Fibroblast of villous mesenchyme (primary cell): ENCODE results near the gene TICAM2. TPM values are rescaled to one million over a fixed set of nuclear protein-coding genes. Genes with fewer than 3 reads are reported as not detected.

Experiments used
- DNase-seq: peaks from one replicate; pipeline ENCODE4 v3.0.0-alpha.2; 2010; ENCODE audit warnings: low read depth
- H3K4me3 ChIP-seq: 2 replicates; pipeline ENCODE4 v1.5.1; 2011; ENCODE audit warnings: low read depth, mild to moderate bottlenecking, low read length
- total RNA-seq: library from RNA; depleted of rRNA; stranded (reverse); fragments of >200 nt; gene quantifications from 2 replicates; pipeline ENCODE4 v1.2.3, GENCODE V29; 2012
- TF ChIP-seq, protein P1 (sequence below): IDR thresholded peaks from 2 replicates; pipeline ENCODE4 v1.5.1; 2012; ENCODE audit warnings: low read depth, mild to moderate bottlenecking, low read length; ENCODE audit not compliant: insufficient read depth

Gene TICAM2
- total RNA-seq, 1 donor: 6.9 TPM

DNA sequence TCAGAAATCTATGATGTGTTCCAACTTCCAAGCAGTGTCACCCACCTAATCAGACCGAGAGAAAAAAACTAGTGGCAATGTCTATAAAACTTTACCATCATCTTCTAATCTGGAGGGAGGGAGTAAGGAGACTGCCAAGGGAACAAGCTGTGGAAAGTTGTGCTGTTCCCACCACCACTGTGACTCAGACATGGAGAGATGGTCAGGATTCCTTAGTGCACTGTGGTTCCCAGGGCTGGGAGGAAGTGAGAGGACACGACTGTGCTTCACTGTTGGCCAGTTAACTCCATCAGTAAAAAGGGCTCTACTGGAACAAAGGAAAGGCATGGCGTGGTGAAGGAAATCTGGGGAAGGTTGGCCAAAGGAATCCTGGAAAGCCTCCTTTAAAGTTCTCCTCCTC, 18.8 kb downstream of the TICAM2 start:
- TF ChIP-seq, protein P1, sequence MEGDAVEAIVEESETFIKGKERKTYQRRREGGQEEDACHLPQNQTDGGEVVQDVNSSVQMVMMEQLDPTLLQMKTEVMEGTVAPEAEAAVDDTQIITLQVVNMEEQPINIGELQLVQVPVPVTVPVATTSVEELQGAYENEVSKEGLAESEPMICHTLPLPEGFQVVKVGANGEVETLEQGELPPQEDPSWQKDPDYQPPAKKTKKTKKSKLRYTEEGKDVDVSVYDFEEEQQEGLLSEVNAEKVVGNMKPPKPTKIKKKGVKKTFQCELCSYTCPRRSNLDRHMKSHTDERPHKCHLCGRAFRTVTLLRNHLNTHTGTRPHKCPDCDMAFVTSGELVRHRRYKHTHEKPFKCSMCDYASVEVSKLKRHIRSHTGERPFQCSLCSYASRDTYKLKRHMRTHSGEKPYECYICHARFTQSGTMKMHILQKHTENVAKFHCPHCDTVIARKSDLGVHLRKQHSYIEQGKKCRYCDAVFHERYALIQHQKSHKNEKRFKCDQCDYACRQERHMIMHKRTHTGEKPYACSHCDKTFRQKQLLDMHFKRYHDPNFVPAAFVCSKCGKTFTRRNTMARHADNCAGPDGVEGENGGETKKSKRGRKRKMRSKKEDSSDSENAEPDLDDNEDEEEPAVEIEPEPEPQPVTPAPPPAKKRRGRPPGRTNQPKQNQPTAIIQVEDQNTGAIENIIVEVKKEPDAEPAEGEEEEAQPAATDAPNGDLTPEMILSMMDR: no peak
- DNase-seq: peak; percentile 83
- H3K4me3 ChIP-seq: no peak overlapping the region

DNA sequence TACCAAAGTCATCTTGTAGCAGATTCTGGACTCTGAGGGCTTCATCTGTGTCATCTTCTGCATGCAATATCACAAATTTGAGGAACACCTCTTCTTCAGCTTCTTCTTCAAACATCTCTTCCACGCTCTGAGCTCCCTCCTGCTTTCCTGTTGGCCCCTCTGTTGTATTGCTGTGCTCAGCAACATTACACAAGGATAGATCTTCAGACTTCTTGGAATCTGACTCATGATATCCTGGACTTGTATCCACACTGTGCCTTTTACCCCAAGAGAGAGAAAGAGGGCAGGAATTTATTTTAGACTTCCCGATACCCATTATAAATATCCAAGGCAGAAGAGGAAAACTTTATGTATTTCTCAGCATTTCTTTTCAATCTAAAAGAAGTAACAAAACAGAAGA, 21.3 kb downstream of the TICAM2 start:
- TF ChIP-seq, protein P1: no peak
- DNase-seq: no peak
- no peak overlapping the region for H3K4me3 ChIP-seq

DNA sequence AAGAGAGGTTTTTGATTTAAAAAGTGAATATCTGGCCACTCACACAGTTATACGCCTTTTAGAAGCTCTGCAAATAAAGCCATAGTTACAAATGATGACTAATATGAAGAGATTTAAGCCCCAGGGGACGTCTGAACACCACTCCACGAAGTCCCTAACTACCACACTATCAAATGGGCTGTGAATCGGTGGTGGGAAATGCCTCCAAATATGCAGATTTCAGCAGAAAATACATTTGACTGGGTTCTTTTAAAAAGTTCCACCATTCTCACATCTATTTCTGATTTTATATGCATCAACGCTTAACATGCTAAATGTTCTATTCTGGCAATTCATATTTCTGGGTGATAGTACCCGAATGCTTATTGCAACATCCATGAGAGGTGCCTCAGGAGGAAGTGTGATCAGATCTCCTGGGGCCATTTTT, 22.5 kb downstream of the TICAM2 start:
- no peak for DNase-seq
- TF ChIP-seq, protein P1: no peak
- H3K4me3 ChIP-seq: no peak overlapping the region

DNA sequence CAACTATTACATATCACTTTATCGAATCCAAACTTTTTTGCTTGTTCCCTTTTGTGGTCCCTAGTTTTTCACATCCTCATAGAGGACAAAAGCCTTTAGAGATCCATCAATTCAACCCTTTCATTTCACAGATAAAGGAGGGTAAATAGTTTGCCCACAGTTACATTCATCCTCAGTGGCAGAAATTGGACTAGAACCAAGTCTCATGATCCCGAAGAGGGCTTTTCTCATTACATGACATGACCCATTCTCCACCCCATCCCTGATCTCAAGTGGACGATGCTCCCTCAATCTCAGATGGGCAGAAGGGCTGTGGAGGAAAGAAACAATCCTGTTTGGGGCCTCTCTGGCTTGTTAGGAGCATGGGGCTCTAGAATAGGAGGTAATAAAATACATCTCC, 23.1 kb downstream of the TICAM2 start:
- no peak for DNase-seq
- TF ChIP-seq, protein P1: no peak
- H3K4me3 ChIP-seq: no peak overlapping the region

DNA sequence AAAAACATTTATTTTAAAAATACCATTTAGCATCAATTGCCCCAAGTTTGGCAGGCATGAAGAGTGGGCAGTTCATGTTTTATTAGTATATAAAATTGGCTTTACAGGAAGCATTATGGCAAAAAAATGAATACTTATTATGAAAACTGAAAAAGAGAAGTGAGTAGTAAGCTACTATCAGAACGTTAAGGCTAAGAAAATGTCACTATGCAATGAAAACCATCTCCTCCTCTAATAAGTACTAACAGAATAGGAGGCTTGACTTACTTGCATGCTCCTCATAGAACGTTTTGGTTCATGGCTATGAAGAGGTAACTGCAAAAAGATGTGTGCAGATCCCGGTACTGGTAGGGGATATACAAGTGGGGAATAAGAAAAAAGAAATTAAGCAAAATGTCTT, 23.6 kb downstream of the TICAM2 start:
- no peak for DNase-seq
- H3K4me3 ChIP-seq: no peak overlapping the region
- TF ChIP-seq, protein P1: no peak

DNA sequence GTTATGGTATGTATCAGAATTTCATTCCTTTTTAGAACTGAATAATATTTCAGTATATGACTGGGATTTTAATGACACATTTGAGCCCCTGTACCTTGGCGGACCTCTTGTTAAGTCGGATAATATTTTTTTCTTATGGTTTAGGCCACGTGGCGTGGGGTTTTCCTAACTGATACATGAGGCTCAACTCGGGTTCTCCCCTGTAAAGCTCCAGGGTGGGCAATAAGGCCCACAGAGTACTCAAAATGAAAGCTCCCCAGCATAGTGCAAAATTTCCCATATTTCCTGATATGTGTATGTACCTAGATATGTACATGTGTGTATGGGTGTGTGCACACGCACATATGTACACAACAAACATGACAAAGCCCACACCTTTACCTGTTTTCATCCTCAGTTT, 24.5 kb downstream of the TICAM2 start:
- no peak overlapping the region for H3K4me3 ChIP-seq
- TF ChIP-seq, protein P1: no peak
- no peak for DNase-seq

DNA sequence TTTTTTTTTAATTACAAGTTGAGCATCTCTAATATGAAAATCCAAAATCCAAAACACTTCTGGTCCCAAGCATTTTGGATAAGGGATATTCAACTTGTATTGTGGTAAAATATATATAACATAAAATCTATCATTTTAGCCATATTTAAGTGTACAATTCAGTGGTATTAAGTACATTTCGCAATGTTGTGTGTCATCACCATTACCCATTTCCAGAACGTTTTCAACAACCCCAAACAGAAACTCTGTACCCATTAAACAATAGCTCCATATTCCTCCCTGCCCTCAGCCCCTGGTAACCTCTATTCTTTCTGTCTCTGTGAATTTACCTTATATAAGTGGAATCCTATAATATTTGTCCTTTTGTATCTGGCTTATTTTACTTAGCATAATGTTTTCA, 24.9 kb downstream of the TICAM2 start:
- TF ChIP-seq, protein P1: no peak
- no peak for DNase-seq
- H3K4me3 ChIP-seq: no peak overlapping the region
